Loucy (cell line): ENCODE results near the gene GTPBP4.

Experiments
- H2AFZ ChIP-seq: fragments of 200-600 bp; sonication (generic); 2 replicates; pipeline ENCODE4 v1.6.0; 2016; ENCODE audit warnings: antibody characterized with exemption, mild to moderate bottlenecking, low read length, moderate library complexity
- H3F3A ChIP-seq: fragments of 200-600 bp; 2 replicates; pipeline ENCODE4 v1.6.0; 2016; ENCODE audit warnings: antibody characterized with exemption, low read depth, mild to moderate bottlenecking
- H3K27me3 ChIP-seq: fragments of 200-600 bp; sonication (generic); 2 replicates; pipeline ENCODE4 v1.6.1; 2014; ENCODE audit warnings: low read length, mild to moderate bottlenecking; ENCODE audit not compliant: insufficient read depth, poor library complexity, severe bottlenecking
- H3K36me3 ChIP-seq: fragments of 200-600 bp; sonication (generic); 2 replicates; pipeline ENCODE4 v1.6.1; 2016; ENCODE audit warnings: low read length; ENCODE audit not compliant: insufficient read depth
- H3K4me1 ChIP-seq: fragments of 200-600 bp; sonication (generic); 2 replicates; pipeline ENCODE4 v1.5.1; 2014; ENCODE audit warnings: low read length, mild to moderate bottlenecking; ENCODE audit not compliant: insufficient read depth, poor library complexity, severe bottlenecking
- H3K4me2 ChIP-seq: fragments of 200-600 bp; sonication (generic); 2 replicates; pipeline ENCODE4 v1.6.0; 2014; ENCODE audit warnings: antibody characterized with exemption, low read length, low read depth, mild to moderate bottlenecking; ENCODE audit not compliant: poor library complexity, severe bottlenecking
- H3K4me3 ChIP-seq: fragments of 200-600 bp; sonication (generic); 2 replicates; pipeline ENCODE4 v1.5.1; 2014; ENCODE audit warnings: low read length, mild to moderate bottlenecking, mixed read lengths; ENCODE audit not compliant: poor library complexity, severe bottlenecking
- H3K79me2 ChIP-seq: fragments of 200-600 bp; sonication (generic); 2 replicates; pipeline ENCODE4 v1.6.1; 2014; ENCODE audit warnings: low read length; ENCODE audit not compliant: insufficient read depth
- H3K9ac ChIP-seq: fragments of 200-600 bp; sonication (generic); 2 replicates; pipeline ENCODE4 v1.6.0; 2014; ENCODE audit warnings: mild to moderate bottlenecking, low read depth, low read length, moderate library complexity; ENCODE audit not compliant: poor library complexity, severe bottlenecking
- H3K9me2 ChIP-seq: fragments of 200-600 bp; sonication (generic); replicated peaks from 2 replicates; pipeline ENCODE4 v1.6.1; 2016; ENCODE audit warnings: low read depth, low read length, mixed read lengths
- H3K9me3 ChIP-seq: fragments of 200-600 bp; sonication (generic); 2 replicates; pipeline ENCODE4 v1.6.1; 2014; ENCODE audit warnings: mild to moderate bottlenecking, antibody characterized with exemption, low read length, low read depth; ENCODE audit not compliant: insufficient read depth
- H4K20me1 ChIP-seq: fragments of 200-600 bp; sonication (generic); 2 replicates; pipeline ENCODE4 v1.6.0; 2014; ENCODE audit warnings: antibody characterized with exemption, low read length, mild to moderate bottlenecking; ENCODE audit not compliant: insufficient read depth, poor library complexity, severe bottlenecking
- EZH2phosphoT487 ChIP-seq: fragments of 200-600 bp; IDR thresholded peaks from 2 replicates; pipeline ENCODE4 v1.6.1; 2018; ENCODE audit warnings: antibody characterized with exemption, mild to moderate bottlenecking, moderate library complexity, borderline replicate concordance
- TF ChIP-seq, protein P1 (sequence below): fragments of 200-600 bp; sonication (generic); conservative IDR thresholded peaks from 2 replicates; pipeline ENCODE4 v1.5.1; 2014; ENCODE audit warnings: mild to moderate bottlenecking, antibody characterized with exemption, low read length

The GTPBP4 gene

DNA sequence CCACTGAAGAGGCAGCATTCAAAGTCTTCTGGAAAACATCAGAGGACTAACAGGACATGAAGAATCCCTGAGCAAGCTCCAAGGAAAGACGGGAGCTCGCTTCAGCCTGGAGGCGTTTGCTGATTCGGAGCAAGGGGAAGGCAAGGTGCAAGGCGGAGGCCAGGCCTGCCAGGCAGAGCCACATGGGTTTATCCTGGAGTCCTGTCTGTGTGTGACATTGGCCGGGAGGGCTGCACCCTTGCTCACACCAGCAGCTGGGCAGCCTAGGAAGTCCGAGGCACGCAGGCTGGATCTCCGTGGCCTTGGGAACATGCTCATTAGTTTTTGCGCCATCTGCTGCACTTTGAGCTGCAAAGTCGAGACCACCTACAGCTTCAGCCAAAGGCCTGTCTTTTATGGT is 34.4 kb upstream of the GTPBP4 start:
- H3K9me3 ChIP-seq = no peaks in the 10 kb centered on the region
- H3K4me2 ChIP-seq = no peak overlapping the region
- TF ChIP-seq, protein P1, sequence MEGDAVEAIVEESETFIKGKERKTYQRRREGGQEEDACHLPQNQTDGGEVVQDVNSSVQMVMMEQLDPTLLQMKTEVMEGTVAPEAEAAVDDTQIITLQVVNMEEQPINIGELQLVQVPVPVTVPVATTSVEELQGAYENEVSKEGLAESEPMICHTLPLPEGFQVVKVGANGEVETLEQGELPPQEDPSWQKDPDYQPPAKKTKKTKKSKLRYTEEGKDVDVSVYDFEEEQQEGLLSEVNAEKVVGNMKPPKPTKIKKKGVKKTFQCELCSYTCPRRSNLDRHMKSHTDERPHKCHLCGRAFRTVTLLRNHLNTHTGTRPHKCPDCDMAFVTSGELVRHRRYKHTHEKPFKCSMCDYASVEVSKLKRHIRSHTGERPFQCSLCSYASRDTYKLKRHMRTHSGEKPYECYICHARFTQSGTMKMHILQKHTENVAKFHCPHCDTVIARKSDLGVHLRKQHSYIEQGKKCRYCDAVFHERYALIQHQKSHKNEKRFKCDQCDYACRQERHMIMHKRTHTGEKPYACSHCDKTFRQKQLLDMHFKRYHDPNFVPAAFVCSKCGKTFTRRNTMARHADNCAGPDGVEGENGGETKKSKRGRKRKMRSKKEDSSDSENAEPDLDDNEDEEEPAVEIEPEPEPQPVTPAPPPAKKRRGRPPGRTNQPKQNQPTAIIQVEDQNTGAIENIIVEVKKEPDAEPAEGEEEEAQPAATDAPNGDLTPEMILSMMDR = no peak
- no peak for TF ChIP-seq EZH2phosphoT487
- no peaks in the 10 kb centered on the region for H3K36me3 ChIP-seq
- H3K9me2 ChIP-seq = no peaks in the 10 kb centered on the region
- H3F3A ChIP-seq = no peaks in the 10 kb centered on the region
- no peaks in the 10 kb centered on the region for H3K27me3 ChIP-seq
- H3K4me1 ChIP-seq = no peaks in the 10 kb centered on the region
- H2AFZ ChIP-seq = no peak overlapping the region
- H3K79me2 ChIP-seq = no peaks in the 10 kb centered on the region
- H4K20me1 ChIP-seq = no peaks in the 10 kb centered on the region
- H3K4me3 ChIP-seq = no peak overlapping the region
- no peak overlapping the region for H3K9ac ChIP-seq

DNA sequence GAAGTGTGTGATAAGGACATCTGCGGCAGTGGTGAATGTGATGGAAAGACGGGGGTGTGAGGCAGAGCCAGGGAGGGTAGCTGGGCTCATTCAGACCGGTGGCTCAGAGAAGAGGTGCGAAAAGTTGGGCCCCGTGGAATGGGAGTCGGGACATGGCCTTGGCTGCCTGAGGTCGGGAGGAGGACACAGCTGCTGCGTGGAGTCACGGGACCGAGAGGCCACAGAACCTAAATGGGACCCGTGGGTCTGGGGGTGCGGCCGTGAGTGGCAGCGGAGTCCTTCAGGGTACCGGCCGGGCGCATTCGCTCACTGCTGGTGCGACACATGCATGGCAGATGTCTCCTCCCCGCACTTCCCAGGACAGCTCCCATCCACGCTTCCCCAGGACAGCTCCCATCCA is 33.8 kb upstream of the GTPBP4 start:
- Histone ChIP-seq H3K9me3 (no peaks in the 10 kb centered on the region), H3K79me2 (no peaks in the 10 kb centered on the region), H3K4me1 (no peaks in the 10 kb centered on the region), H3K9ac (no peak overlapping the region), H3K4me2 (no peak overlapping the region), H3K4me3 (no peak overlapping the region), H2AFZ (no peak overlapping the region), H3K27me3 (no peaks in the 10 kb centered on the region), H3K36me3 (no peaks in the 10 kb centered on the region), H4K20me1 (no peaks in the 10 kb centered on the region), H3K9me2 (no peaks in the 10 kb centered on the region), H3F3A (no peaks in the 10 kb centered on the region)
- TF ChIP-seq, protein P1 = no peak
- TF ChIP-seq EZH2phosphoT487 = no peak

DNA sequence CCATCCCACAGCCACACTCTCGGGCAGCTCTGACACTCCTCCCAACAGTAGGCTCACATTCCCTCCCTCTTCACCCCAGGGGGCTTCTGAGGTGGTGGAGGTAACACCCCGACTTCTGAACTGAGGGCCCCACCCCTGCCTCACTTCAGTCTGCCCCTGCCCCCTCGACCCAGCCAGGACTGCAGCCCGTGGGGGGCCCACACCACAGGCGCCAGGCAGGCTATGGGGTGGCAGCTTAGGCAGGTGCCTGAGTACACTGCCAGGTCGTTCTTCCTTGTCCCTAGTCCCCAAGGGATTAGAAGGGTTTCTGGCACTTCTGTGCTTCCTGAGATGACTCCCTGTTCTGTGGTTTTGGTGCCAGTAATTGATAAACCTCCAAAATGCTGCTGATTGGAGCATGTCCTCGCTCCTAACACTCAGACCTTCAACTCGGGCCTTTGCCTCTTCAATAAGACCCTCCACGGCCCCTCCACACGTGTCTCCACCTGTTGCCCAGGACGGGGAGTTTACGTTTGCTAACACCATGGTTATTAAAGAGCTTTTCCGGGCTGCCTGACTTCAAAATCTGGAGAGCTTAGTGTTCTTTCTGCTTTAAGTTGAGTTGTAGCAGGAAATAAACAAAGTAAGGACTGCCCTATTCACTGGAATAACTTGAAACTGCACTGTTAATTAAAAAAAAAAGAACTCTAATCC is 33.0 kb upstream of the GTPBP4 start:
- H3K9me3 ChIP-seq = no peaks in the 10 kb centered on the region
- no peaks in the 10 kb centered on the region for H3K27me3 ChIP-seq
- H3K36me3 ChIP-seq = no peaks in the 10 kb centered on the region
- no peak overlapping the region for H3K9ac ChIP-seq
- no peaks in the 10 kb centered on the region for H3K79me2 ChIP-seq
- H3K4me1 ChIP-seq = no peaks in the 10 kb centered on the region
- TF ChIP-seq, protein P1 = no peak
- TF ChIP-seq EZH2phosphoT487 = no peak
- H4K20me1 ChIP-seq = no peaks in the 10 kb centered on the region
- no peak overlapping the region for H3K4me2 ChIP-seq
- no peaks in the 10 kb centered on the region for H3K9me2 ChIP-seq
- no peak overlapping the region; the same call in 1 of the 2 replicates for H2AFZ ChIP-seq
- H3F3A ChIP-seq = no peaks in the 10 kb centered on the region
- no peak overlapping the region for H3K4me3 ChIP-seq
